GM12891 (cell line): Measurements from ENCODE around the gene COLEC11.

Source experiments
- POLR2A ChIP-seq: IDR thresholded peaks from 2 replicates; pipeline ENCODE4 v1.6.1; 2011; ENCODE audit warnings: low read depth, low read length, control low read depth
- POLR2AphosphoS5 ChIP-seq: IDR thresholded peaks from 2 replicates; pipeline ENCODE4 v1.6.1; 2011; ENCODE audit warnings: low read depth, low read length, control low read depth
- POU2F2 ChIP-seq: IDR thresholded peaks from 2 replicates; pipeline ENCODE4 v1.6.1; 2011; ENCODE audit warnings: low read depth, mild to moderate bottlenecking, control low read depth, low read length, moderate library complexity
- SPI1 ChIP-seq: IDR thresholded peaks from 2 replicates; pipeline ENCODE4 v1.6.1; 2011; ENCODE audit warnings: low read depth, low read length, control low read depth
- TAF1 ChIP-seq: IDR thresholded peaks from 2 replicates; pipeline ENCODE4 v1.6.1; 2011; ENCODE audit warnings: low read depth, low read length, control low read depth

GRCh38 chr2:3638456-3638810 lies 43.5 kb downstream of the COLEC11 start:
- TF ChIP-seq SPI1: no peak
- no peak for TF ChIP-seq POLR2A
- TF ChIP-seq POLR2AphosphoS5: no peak
- no peak for TF ChIP-seq TAF1
- TF ChIP-seq POU2F2: no peak
